Ascending aorta (tissue), 2 donors: ENCODE data around the gene DYSF. TPM values are rescaled to one million over a fixed set of nuclear protein-coding genes. Genes with fewer than 3 reads are reported as not detected.

ENCODE experiments used
- DNase-seq, 2 donors: peaks; one replicate each; pipeline ENCODE4 v3.0.0-alpha.2; 2019; ENCODE audit warnings: low spot score in 2 of 2
- H3K27ac ChIP-seq, 2 donors: fragments of 200-600 bp; sonication (generic); one replicate each; pipeline ENCODE4 v1.5.1; 2016 to 2017; ENCODE audit warnings: mild to moderate bottlenecking in 1 of 2
- H3K27me3 ChIP-seq: fragments of 200-600 bp; sonication (generic); one replicate; pipeline ENCODE4 v1.5.1; 2017
- H3K36me3 ChIP-seq, 2 donors: fragments of 200-600 bp; sonication (generic); one replicate each; pipeline ENCODE4 v1.5.1; 2016
- H3K4me1 ChIP-seq, 2 donors: fragments of 200-600 bp; sonication (generic); one replicate each; pipeline ENCODE4 v1.5.1; 2016 to 2017; ENCODE audit warnings: mild to moderate bottlenecking in 1 of 2
- H3K4me3 ChIP-seq, 2 donors: fragments of 200-600 bp; sonication (generic); one replicate each; pipeline ENCODE4 v1.5.1; 2016 to 2017; ENCODE audit warnings: mild to moderate bottlenecking in 1 of 2
- H3K9me3 ChIP-seq, 2 donors: fragments of 200-600 bp; sonication (generic); one replicate each; pipeline ENCODE4 v1.5.1; 2016
- CTCF ChIP-seq, 3 experiments: fragments of 200-600 bp in 2 of 3; fragments of 450-650 bp in 1 of 3; sonication (generic) in 2 of 3; IDR thresholded peaks; one replicate each; pipeline ENCODE4 v1.5.1; 2016 to 2019; ENCODE audit warnings: antibody characterized with exemption in 3 of 3, mild to moderate bottlenecking in 1 of 3, moderate library complexity in 1 of 3
- intact Hi-C: fragments of 100-400 bp; cut with DNase I; formaldehyde crosslinking; loops from one replicate; pipeline ENCODE4 v1.15.1; 2023
- total RNA-seq: library from RNA; depleted of rRNA; stranded (reverse); fragments of >200 nt; gene quantifications from one replicate; pipeline ENCODE4 v1.1.0, GENCODE V29; 2016

DYSF gene
- total RNA-seq, 1 donor from 2014 or later: 58.3 TPM

- DNase-seq: no peak
- H3K36me3 ChIP-seq: no peaks in the 10 kb centered on the region
- no peak overlapping the region for H3K27ac ChIP-seq
- H3K4me3 ChIP-seq: no peak overlapping the region
- H3K4me1 ChIP-seq: no peaks in the 10 kb centered on the region
- H3K9me3 ChIP-seq: no peaks in the 10 kb centered on the region
- intact Hi-C loops: no loop called here
- H3K27me3 ChIP-seq: no peaks in the 10 kb centered on the region
- no peak for TF ChIP-seq CTCF (IDR thresholded peaks at IDR 0.05)
Observed at GRCh38 chr2:71552861-71553301, 99.5 kb downstream of the DYSF start.

GRCh38 chr2:71554028-71554705, 100.8 kb downstream of the DYSF start:
- Histone ChIP-seq H3K36me3 (no peaks in the 10 kb centered on the region), H3K27me3 (no peaks in the 10 kb centered on the region), H3K4me1 (no peaks in the 10 kb centered on the region), H3K27ac (no peak overlapping the region), H3K9me3 (no peaks in the 10 kb centered on the region), H3K4me3 (no peak overlapping the region)
- DNase-seq: no peak
- no peak for TF ChIP-seq CTCF (IDR thresholded peaks at IDR 0.05)
- intact Hi-C loops: no loop called here

GRCh38 chr2:71554706-71555056, 101.3 kb downstream of the DYSF start:
- Histone ChIP-seq H3K27ac (no peak overlapping the region), H3K4me3 (no peak overlapping the region), H3K9me3 (no peaks in the 10 kb centered on the region), H3K36me3 (no peaks in the 10 kb centered on the region), H3K4me1 (no peaks in the 10 kb centered on the region), H3K27me3 (no peaks in the 10 kb centered on the region)
- intact Hi-C loops: no loop called here
- TF ChIP-seq CTCF (IDR thresholded peaks at IDR 0.05): no peak
- no peak for DNase-seq

GRCh38 chr2:71555798-71556454, 102.6 kb downstream of the DYSF start:
- H3K36me3 ChIP-seq: no peaks in the 10 kb centered on the region
- H3K4me1 ChIP-seq: peaks cover 0 to 6% of the 10 kb centered on the region in 2 donors
- intact Hi-C loops: no loop called here
- no peak for TF ChIP-seq CTCF (IDR thresholded peaks at IDR 0.05)
- no peak overlapping the region for H3K27ac ChIP-seq
- no peaks in the 10 kb centered on the region for H3K27me3 ChIP-seq
- H3K4me3 ChIP-seq: no peak overlapping the region
- no peaks in the 10 kb centered on the region for H3K9me3 ChIP-seq
- no peak for DNase-seq

GRCh38 chr2:71556692-71557250, 103.4 kb downstream of the DYSF start:
- Histone ChIP-seq H3K4me1 (peaks cover 0 to 10% of the 10 kb centered on the region in 2 donors), H3K27me3 (no peaks in the 10 kb centered on the region), H3K27ac (no peak overlapping the region), H3K4me3 (no peak overlapping the region), H3K36me3 (no peaks in the 10 kb centered on the region), H3K9me3 (no peaks in the 10 kb centered on the region)
- DNase-seq: no peak
- intact Hi-C loops: no loop called here
- TF ChIP-seq CTCF (IDR thresholded peaks at IDR 0.05): no peak
